ENCODE data around the gene OTUD7B.

DNA sequence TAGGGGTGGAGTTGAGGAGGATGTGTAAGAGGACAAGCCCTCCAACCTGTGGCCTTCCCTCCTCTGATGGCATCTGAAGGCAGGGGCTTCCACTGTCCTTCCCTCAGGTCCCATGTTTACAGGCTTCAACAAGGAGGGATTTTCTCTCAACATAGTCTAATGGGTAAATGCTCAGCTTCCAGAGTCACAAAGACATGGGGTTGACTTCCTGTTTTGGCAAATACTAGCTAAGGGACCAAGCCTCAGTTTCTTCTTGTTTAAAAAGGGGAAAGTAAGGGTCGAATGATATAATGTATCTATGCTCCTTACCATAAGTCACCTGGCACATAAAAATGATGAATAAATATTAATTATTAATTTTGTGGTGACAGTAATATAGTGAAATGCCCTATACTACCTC, 96.0 kb downstream of the OTUD7B start:
- TF ChIP-seq CTCF (IDR thresholded peaks at IDR 0.05) = no peak
- no peak for TF ChIP-seq POLR2A (IDR thresholded peaks at IDR 0.05)
